IMR-90 (cell line): ENCODE results near the gene CMIP. TPM values are rescaled to one million over a fixed set of nuclear protein-coding genes. Genes with fewer than 3 reads are reported as not detected.

Source experiments
- ATAC-seq: fragments of 200-7000 bp; cut with Tn5 transposase; 2 replicates; pipeline ENCODE4 v1.9.1; 2020; ENCODE audit warnings: low read depth, mild to moderate bottlenecking, moderate library complexity
- BruUV-seq: library from RNA; stranded (reverse); fragments of 400-500 nt; replicated peaks from 2 replicates; lab custom pipeline; 2021; lab: Mats Ljungman, UMichigan
- CTCF ChIA-PET: fragments of 300-600 bp; formaldehyde crosslinking; extraction: SDS; loops from one replicate; lab custom pipeline; 2021; ENCODE audit warnings: antibody characterized with exemption; lab: Yijun Ruan, JAX
- POLR2A ChIA-PET: fragments of 300-600 bp; sonication (Branson Sonifier 250); formaldehyde crosslinking; loops from one replicate; lab custom pipeline; 2022; ENCODE audit warnings: antibody characterized with exemption; ENCODE audit not compliant: unreplicated experiment; lab: Charles Lee
- DNase-seq: peaks from one replicate; pipeline ENCODE4 v3.0.0; 2013
- H2AFZ ChIP-seq: replicated peaks from 2 replicates; pipeline ENCODE3; 2013; ENCODE audit warnings: low read length, mild to moderate bottlenecking; ENCODE audit not compliant: poor library complexity
- H2AK5ac ChIP-seq: 2 replicates; pipeline ENCODE4 v1.6.1; 2013; ENCODE audit warnings: low read depth, low read length, inconsistent platforms
- H2AK9ac ChIP-seq: replicated peaks from 2 replicates; pipeline ENCODE3; 2013; ENCODE audit warnings: mild to moderate bottlenecking, low read depth, low read length, moderate library complexity; ENCODE audit not compliant: poor library complexity
- H2BK120ac ChIP-seq: 2 replicates; pipeline ENCODE4 v1.6.1; 2013; ENCODE audit warnings: low read depth, low read length, inconsistent platforms
- H2BK15ac ChIP-seq: 3 replicates; pipeline ENCODE4 v1.6.1; 2013; ENCODE audit warnings: low read depth, low read length, inconsistent platforms
- H2BK20ac ChIP-seq: 2 replicates; pipeline ENCODE4 v1.6.1; 2013; ENCODE audit warnings: low read depth, mild to moderate bottlenecking, inconsistent platforms, low read length, moderate library complexity
- H2BK5ac ChIP-seq: 2 replicates; pipeline ENCODE4 v1.6.1; 2013; ENCODE audit warnings: mild to moderate bottlenecking, low read depth, low read length, inconsistent platforms; ENCODE audit not compliant: poor library complexity, severe bottlenecking
- H3K14ac ChIP-seq: replicated peaks from 2 replicates; pipeline ENCODE4 v1.6.1; 2013; ENCODE audit warnings: low read depth, low read length, inconsistent platforms
- H3K18ac ChIP-seq: 2 replicates; pipeline ENCODE4 v1.6.1; 2013; ENCODE audit warnings: low read depth, low read length, control low read depth
- H3K23ac ChIP-seq: 2 replicates; pipeline ENCODE4 v1.6.1; 2013; ENCODE audit warnings: low read depth, low read length, inconsistent platforms
- H3K27ac ChIP-seq: 2 replicates; pipeline ENCODE4 v1.5.1; 2013; ENCODE audit warnings: mild to moderate bottlenecking, control low read depth, low read length; ENCODE audit not compliant: insufficient read depth
- H3K27me3 ChIP-seq: 2 replicates; pipeline ENCODE4 v1.6.1; 2013; ENCODE audit warnings: low read length; ENCODE audit not compliant: control insufficient read depth, insufficient read depth
- H3K36me3 ChIP-seq: 2 replicates; pipeline ENCODE4 v1.6.1; 2013; ENCODE audit warnings: low read length, mixed read lengths; ENCODE audit not compliant: control insufficient read depth, insufficient read depth
- H3K4ac ChIP-seq: 2 replicates; pipeline ENCODE4 v1.6.1; 2013; ENCODE audit warnings: low read depth, low read length, inconsistent platforms
- H3K4me1 ChIP-seq: 2 replicates; pipeline ENCODE4 v1.6.1; 2013; ENCODE audit warnings: low read length, mixed read lengths; ENCODE audit not compliant: control insufficient read depth, insufficient read depth
- H3K4me2 ChIP-seq: 2 replicates; pipeline ENCODE4 v1.6.1; 2013; ENCODE audit warnings: low read depth, mild to moderate bottlenecking, control low read depth, low read length, moderate library complexity
- H3K4me3 ChIP-seq: 2 replicates; pipeline ENCODE4 v1.5.1; 2013; ENCODE audit warnings: low read depth, mild to moderate bottlenecking, control low read depth, low read length, moderate library complexity; ENCODE audit not compliant: insufficient read depth
- H3K56ac ChIP-seq: 2 replicates; pipeline ENCODE4 v1.6.1; 2013; ENCODE audit warnings: low read length, inconsistent platforms; ENCODE audit not compliant: insufficient read depth; ENCODE audit errors: extremely low read depth
- H3K79me1 ChIP-seq, 2 experiments: 2 replicates each; pipeline ENCODE4 v1.6.1; 2013; ENCODE audit warnings: low read length in 2 of 2, inconsistent platforms in 1 of 2, low read depth in 1 of 2
- H3K9ac ChIP-seq: 2 replicates; pipeline ENCODE4 v1.6.1; 2013; ENCODE audit warnings: low read depth, low read length, control low read depth
- H3K9me1 ChIP-seq: 2 replicates; pipeline ENCODE4 v1.6.1; 2013; ENCODE audit warnings: low read length, inconsistent platforms; ENCODE audit not compliant: insufficient read depth
- H3K9me3 ChIP-seq: 2 replicates; pipeline ENCODE4 v1.6.1; 2013; ENCODE audit warnings: low read length; ENCODE audit not compliant: control insufficient read depth, insufficient read depth
- H4K20me1 ChIP-seq: 2 replicates; pipeline ENCODE4 v1.6.1; 2013; ENCODE audit warnings: low read length, inconsistent platforms; ENCODE audit not compliant: insufficient read depth
- H4K5ac ChIP-seq: 2 replicates; pipeline ENCODE4 v1.6.1; 2013; ENCODE audit warnings: mild to moderate bottlenecking, low read depth, low read length, control low read depth
- H4K8ac ChIP-seq, 2 experiments: 2 replicates each; pipeline ENCODE4 v1.6.1; 2013; ENCODE audit warnings: low read depth in 2 of 2, low read length in 2 of 2, control low read depth in 1 of 2, inconsistent platforms in 1 of 2
- H4K91ac ChIP-seq: 2 replicates; pipeline ENCODE4 v1.6.1; 2013; ENCODE audit warnings: low read depth, low read length, inconsistent platforms; ENCODE audit not compliant: insufficient read depth
- BHLHE40 ChIP-seq: fragments of 150-350 bp; IDR thresholded peaks from 2 replicates; pipeline ENCODE4 v1.6.1; 2016; ENCODE audit warnings: mild to moderate bottlenecking, low read depth, low read length
- CEBPB ChIP-seq: IDR thresholded peaks from 2 replicates; pipeline ENCODE4 v1.6.1; 2012; ENCODE audit warnings: low read depth, low read length, improper control_type of control experiment
- CTCF ChIP-seq: conservative IDR thresholded peaks from 2 replicates; pipeline ENCODE4 v1.5.1; 2012; ENCODE audit warnings: mild to moderate bottlenecking, low read depth, low read length, improper control_type of control experiment
- ELK1 ChIP-seq: fragments of 150-350 bp; IDR thresholded peaks from 2 replicates; pipeline ENCODE4 v1.6.1; 2016; ENCODE audit warnings: low read depth, mild to moderate bottlenecking, low read length, moderate library complexity, borderline replicate concordance
- FOS ChIP-seq: fragments of 150-350 bp; IDR thresholded peaks from 2 replicates; pipeline ENCODE4 v1.6.1; 2016; ENCODE audit warnings: low read depth, low read length
- MAFK ChIP-seq: IDR thresholded peaks from 2 replicates; pipeline ENCODE4 v1.6.1; 2012; ENCODE audit warnings: low read depth, low read length, improper control_type of control experiment
- MAZ ChIP-seq: IDR thresholded peaks from 2 replicates; pipeline ENCODE4 v1.6.1; 2012; ENCODE audit warnings: low read depth, mild to moderate bottlenecking, low read length, improper control_type of control experiment, moderate library complexity, borderline replicate concordance
- MXI1 ChIP-seq: IDR thresholded peaks from 2 replicates; pipeline ENCODE4 v1.6.1; 2012; ENCODE audit warnings: low read depth, mild to moderate bottlenecking, low read length, moderate library complexity, borderline replicate concordance
- NFE2L2 ChIP-seq: fragments of 150-350 bp; IDR thresholded peaks from 2 replicates; pipeline ENCODE4 v1.6.1; 2016; ENCODE audit warnings: low read depth, mild to moderate bottlenecking, low read length
- POLR2A ChIP-seq: IDR thresholded peaks from 2 replicates; pipeline ENCODE4 v1.6.1; 2012; ENCODE audit warnings: mild to moderate bottlenecking, low read depth, low read length
- RAD21 ChIP-seq: IDR thresholded peaks from 2 replicates; pipeline ENCODE4 v1.6.1; 2012; ENCODE audit warnings: low read length, improper control_type of control experiment
- RFX5 ChIP-seq: IDR thresholded peaks from 2 replicates; pipeline ENCODE4 v1.8.0; 2012; ENCODE audit warnings: low read depth, mild to moderate bottlenecking, low read length, moderate library complexity
- USF2 ChIP-seq: fragments of 150-350 bp; IDR thresholded peaks from 2 replicates; pipeline ENCODE4 v1.6.1; 2017; ENCODE audit warnings: mild to moderate bottlenecking, antibody characterized with exemption, low read length, low read depth
- WGBS, 2 experiments: methylation state at CpG; one replicate each; pipeline versions ENCODE4 v1.1.5 to v1.1.7; 2013; ENCODE audit warnings: missing lambda C conversion rate in 2 of 2; ENCODE audit not compliant: insufficient read length in 1 of 2; ENCODE audit errors: extremely low coverage in 2 of 2; 5-methylcytosine and 5-hydroxymethylcytosine counted together
- dilution Hi-C: fragments of 300-500 bp; cut with HindIII; formaldehyde crosslinking; loops from one replicate; pipeline ENCODE4 v1.14.3; 2018; ENCODE audit warnings: low sequenced_read_pairs; ENCODE audit not compliant: unreplicated experiment
- in situ Hi-C: fragments of 300-500 bp; cut with MboI; formaldehyde crosslinking; loops from 3 replicates; pipeline ENCODE4 v1.14.3; 2019; ENCODE audit warnings: low sequenced_read_pairs, inconsistent platforms, mixed read lengths
- intact Hi-C: fragments of 100-400 bp; cut with micrococcal nuclease; formaldehyde crosslinking; loops from 2 replicates; pipeline ENCODE4 v1.10.0; 2022
- polyA plus RNA-seq, 3 experiments: library from polyadenylated mRNA; depleted of rRNA; stranded (reverse); fragments of >200 nt; gene quantifications; 2 replicates each; pipeline ENCODE4 v1.2.3, GENCODE V29; 2012; ENCODE audit warnings: low replicate concordance in 1 of 3
- total RNA-seq: library from RNA; depleted of rRNA; stranded (reverse); fragments of >200 nt; gene quantifications from 2 replicates; pipeline ENCODE4 v1.2.3, GENCODE V29; 2012

CMIP gene
- total and polyA plus RNA-seq, 2 of the 4 experiments (the other 2 are of a cell fraction): 3.2 to 11.6 TPM

- Histone ChIP-seq H3K79me1 (peaks cover 19 to 51% of the 10 kb centered on the region in 2 experiments; a peak in 3 of 4 replicates), H3K14ac (peak overlapping the region; percentile 63), H2BK5ac (peak overlapping the region; percentile 15), H3K9me1 (no peaks in the 10 kb centered on the region), H3K27me3 (peaks cover 28% of the 10 kb centered on the region), H3K4ac (peak overlapping the region; percentile 80), H3K23ac (peak overlapping the region; percentile 89), H2BK120ac (no peak overlapping the region), H4K5ac (peak overlapping the region; percentile 33), H2BK20ac (no peak overlapping the region), H2BK15ac (no peak overlapping the region), H3K18ac (peak overlapping the region; percentile 63; the same call in 1 of the 2 replicates), H3K4me1 (peaks cover 7% of the 10 kb centered on the region), H2AK5ac (no peak overlapping the region), H3K36me3 (no peaks in the 10 kb centered on the region), H3K56ac (peak overlapping the region; percentile 51; the same call in 1 of the 2 replicates), H3K4me2 (peak overlapping the region; percentile 91), H4K8ac (peak overlapping the region; percentile 3 to 29; a peak in 2 of 4 replicates), H3K4me3 (peak overlapping the region; percentile 95), H2AFZ (peak overlapping the region; percentile 89), H4K20me1 (peaks cover 42% of the 10 kb centered on the region), H2AK9ac (peak overlapping the region; percentile 93), H3K27ac (peak overlapping the region; percentile 80), H4K91ac (no peak overlapping the region; the same call in 1 of the 2 replicates), H3K9ac (peak overlapping the region; percentile 84), H3K9me3 (no peaks in the 10 kb centered on the region)
- no TSS peak for BruUV-seq
- intact Hi-C loops (loop anchor here (5.0 to 10.0 kb wide), 2 partner anchors 139 to 167 kb away; no protein-coding TSS in a partner anchor), in situ Hi-C loops (no loop called here), dilution Hi-C loops (no loop called here)
- CTCF ChIA-PET: interaction anchor here (1.7 kb wide), 1 partner anchor 123 kb away, joined by 3 read pairs; no protein-coding TSS in a partner anchor
- peak; percentile 19 for DNase-seq
- POLR2A ChIA-PET: no interaction called here
- WGBS, 2 experiments: 0% methylated on average over 10 of the region's 62 CpGs; no CpG with 5 or more reads in 1 of the 2 experiments
- ATAC-seq: peak; percentile 33
- TF ChIP-seq RFX5 (no peak), MXI1 (peak; percentile 22; the same call in 1 of the 2 replicates), USF2 (no peak), ELK1 (no peak), RAD21 (peak; percentile 25), CTCF (peak; percentile 29; the same call in 1 of the 2 replicates), MAZ (peak; percentile 79; the same call in 1 of the 2 replicates), CEBPB (no peak), POLR2A (peak; percentile 21; the same call in 1 of the 2 replicates), NFE2L2 (no peak), FOS (no peak), MAFK (no peak), BHLHE40 (no peak)
Measured at GRCh38 chr16:81445143-81445961, 744 bp downstream of the CMIP start.
